T-helper 2 cell treated with Interferon-gamma antibody and Interleukin-4, amounts not matched to agents 5 μg/mL and 100 μg/mL, for 36 hours (primary cell): ENCODE measurements around the gene GCNT1.
"Not testable (repeated sequence)": the region's sequence is repeated elsewhere in the genome, so short reads cannot be mapped to it uniquely, and the experiment has no call there.

Source experiments
- DNase-seq: peaks from one replicate; pipeline ENCODE4 v3.0.0; 2021; ENCODE audit warnings: low spot score
- H3K27ac Mint-ChIP-seq: one replicate; pipeline ENCODE4 v1.8.0; 2021; ENCODE audit warnings: mild to moderate bottlenecking, mixed read lengths
- H3K27me3 Mint-ChIP-seq: one replicate; pipeline ENCODE4 v1.8.0; 2021; ENCODE audit warnings: low read depth, mixed read lengths
- H3K36me3 Mint-ChIP-seq: one replicate; pipeline ENCODE4 v1.8.0; 2021; ENCODE audit warnings: low read depth, mixed read lengths
- H3K4me1 Mint-ChIP-seq: one replicate; pipeline ENCODE4 v1.8.0; 2021; ENCODE audit warnings: low read depth, mixed read lengths
- H3K4me3 Mint-ChIP-seq: one replicate; pipeline ENCODE4 v1.8.0; 2022; ENCODE audit warnings: mild to moderate bottlenecking, moderate library complexity, mixed read lengths
- H3K9me3 Mint-ChIP-seq: one replicate; pipeline ENCODE4 v1.8.0; 2021; ENCODE audit warnings: mixed read lengths

The GCNT1 gene

GRCh38 chr9:76525196-76525595 lies 66.2 kb downstream of the GCNT1 start:
- no peaks in the 10 kb centered on the region for H3K9me3 Mint-ChIP-seq
- no peaks in the 10 kb centered on the region for H3K27me3 Mint-ChIP-seq
- H3K27ac Mint-ChIP-seq, result no peak overlapping the region
- no peak for DNase-seq
- no peaks in the 10 kb centered on the region for H3K36me3 Mint-ChIP-seq
- H3K4me3 Mint-ChIP-seq, result no peak overlapping the region
- no peaks in the 10 kb centered on the region for H3K4me1 Mint-ChIP-seq

- Mint-ChIP-seq H3K4me3 (no peak overlapping the region), H3K27ac (no peak overlapping the region), H3K36me3 (no peaks in the 10 kb centered on the region), H3K9me3 (no peaks in the 10 kb centered on the region), H3K4me1 (no peaks in the 10 kb centered on the region), H3K27me3 (no peaks in the 10 kb centered on the region)
- no peak for DNase-seq
These were observed 67.0 kb downstream of the GCNT1 start for GRCh38 chr9:76526026-76526425.

GRCh38 chr9:76528056-76528455 lies 69.1 kb downstream of the GCNT1 start:
- Mint-ChIP-seq H3K27me3 (no peaks in the 10 kb centered on the region), H3K9me3 (no peaks in the 10 kb centered on the region), H3K4me3 (no peak overlapping the region), H3K4me1 (peaks cover 1% of the 10 kb centered on the region), H3K27ac (no peak overlapping the region), H3K36me3 (no peaks in the 10 kb centered on the region)
- DNase-seq, result no peak

- no peaks in the 10 kb centered on the region for H3K27me3 Mint-ChIP-seq
- no peak overlapping the region for H3K27ac Mint-ChIP-seq
These were observed 69.7 kb downstream of the GCNT1 start for GRCh38 chr9:76528642-76529190.

GRCh38 chr9:76529653-76530052 lies 70.7 kb downstream of the GCNT1 start:
- H3K36me3 Mint-ChIP-seq, result no peaks in the 10 kb centered on the region
- no peak for DNase-seq
- no peak overlapping the region for H3K4me3 Mint-ChIP-seq
- peaks cover 11% of the 10 kb centered on the region for H3K4me1 Mint-ChIP-seq
- no peak overlapping the region for H3K27ac Mint-ChIP-seq
- no peaks in the 10 kb centered on the region for H3K27me3 Mint-ChIP-seq
- H3K9me3 Mint-ChIP-seq, result no peaks in the 10 kb centered on the region

More at GRCh38 chr9:76528642-76529190, 69.7 kb downstream of the GCNT1 start:
- H3K4me3 Mint-ChIP-seq, result no peak overlapping the region
- H3K9me3 Mint-ChIP-seq, result no peaks in the 10 kb centered on the region
- DNase-seq, result no peak
- H3K4me1 Mint-ChIP-seq, result peaks cover 7% of the 10 kb centered on the region
- H3K36me3 Mint-ChIP-seq, result no peaks in the 10 kb centered on the region

GRCh38 chr9:76530458-76531110 lies 71.6 kb downstream of the GCNT1 start:
- DNase-seq, result no peak
- H3K4me1 Mint-ChIP-seq, result peaks cover 11% of the 10 kb centered on the region
- no peaks in the 10 kb centered on the region for H3K27me3 Mint-ChIP-seq
- no peaks in the 10 kb centered on the region for H3K9me3 Mint-ChIP-seq
- no peak overlapping the region for H3K27ac Mint-ChIP-seq
- H3K36me3 Mint-ChIP-seq, result no peaks in the 10 kb centered on the region
- no peak overlapping the region for H3K4me3 Mint-ChIP-seq

GRCh38 chr9:76531231-76531780 lies 72.3 kb downstream of the GCNT1 start:
- Mint-ChIP-seq H3K4me1 (peaks cover 11% of the 10 kb centered on the region), H3K27me3 (no peaks in the 10 kb centered on the region), H3K36me3 (no peaks in the 10 kb centered on the region), H3K27ac (no peak overlapping the region), H3K4me3 (no peak overlapping the region), H3K9me3 (no peaks in the 10 kb centered on the region)
- no peak for DNase-seq

GRCh38 chr9:76532877-76533276 lies 73.9 kb downstream of the GCNT1 start:
- DNase-seq, H3K27ac Mint-ChIP-seq, H3K9me3 Mint-ChIP-seq, H3K4me3 Mint-ChIP-seq, H3K27me3 Mint-ChIP-seq, H3K36me3 Mint-ChIP-seq: not testable (repeated sequence)
- H3K4me1 Mint-ChIP-seq, result peaks cover 11% of the 10 kb centered on the region

GRCh38 chr9:76534026-76534425 lies 75.0 kb downstream of the GCNT1 start:
- H3K27ac Mint-ChIP-seq, result no peak overlapping the region
- DNase-seq, result no peak
- no peak overlapping the region for H3K4me3 Mint-ChIP-seq
- peaks cover 11% of the 10 kb centered on the region for H3K4me1 Mint-ChIP-seq
- H3K9me3 Mint-ChIP-seq, result no peaks in the 10 kb centered on the region
- no peaks in the 10 kb centered on the region for H3K36me3 Mint-ChIP-seq
- peaks cover 4% of the 10 kb centered on the region for H3K27me3 Mint-ChIP-seq

- Mint-ChIP-seq H3K27ac (no peak overlapping the region), H3K27me3 (peaks cover 6% of the 10 kb centered on the region), H3K9me3 (no peaks in the 10 kb centered on the region), H3K4me1 (peaks cover 11% of the 10 kb centered on the region), H3K36me3 (no peaks in the 10 kb centered on the region), H3K4me3 (no peak overlapping the region)
- DNase-seq, result no peak
These were observed 78.2 kb downstream of the GCNT1 start for GRCh38 chr9:76537150-76537646.

- Mint-ChIP-seq H3K4me1 (peaks cover 1% of the 10 kb centered on the region), H3K4me3 (no peak overlapping the region), H3K27me3 (peaks cover 6% of the 10 kb centered on the region), H3K9me3 (no peaks in the 10 kb centered on the region), H3K36me3 (no peaks in the 10 kb centered on the region), H3K27ac (no peak overlapping the region)
- DNase-seq, result no peak
These were observed 80.2 kb downstream of the GCNT1 start for GRCh38 chr9:76539180-76539579.

- Mint-ChIP-seq H3K27ac (no peak overlapping the region), H3K4me3 (no peak overlapping the region), H3K36me3 (no peaks in the 10 kb centered on the region), H3K27me3 (peaks cover 11% of the 10 kb centered on the region), H3K4me1 (no peaks in the 10 kb centered on the region), H3K9me3 (no peaks in the 10 kb centered on the region)
- DNase-seq, result no peak
These were observed 83.4 kb downstream of the GCNT1 start for GRCh38 chr9:76542360-76542759.

- H3K36me3 Mint-ChIP-seq, result no peaks in the 10 kb centered on the region
- no peak for DNase-seq
- no peaks in the 10 kb centered on the region for H3K4me1 Mint-ChIP-seq
- H3K27me3 Mint-ChIP-seq, result peaks cover 14% of the 10 kb centered on the region
- no peak overlapping the region for H3K4me3 Mint-ChIP-seq
- H3K9me3 Mint-ChIP-seq, result no peaks in the 10 kb centered on the region
- no peak overlapping the region for H3K27ac Mint-ChIP-seq
These were observed 86.2 kb downstream of the GCNT1 start for GRCh38 chr9:76545191-76545590.

- Mint-ChIP-seq H3K4me1 (peaks cover 4% of the 10 kb centered on the region), H3K27ac (no peak overlapping the region), H3K36me3 (no peaks in the 10 kb centered on the region), H3K27me3 (peaks cover 21% of the 10 kb centered on the region), H3K4me3 (no peak overlapping the region), H3K9me3 (no peaks in the 10 kb centered on the region)
- DNase-seq, result no peak
These were observed 93.2 kb downstream of the GCNT1 start for GRCh38 chr9:76552181-76552580.
